Brain microvascular endothelial cell (primary cell): ENCODE data around the gene EXT2.
A peak's percentile ranks its signal among the peaks of the same experiment; 100 is the strongest.

Experiments
- DNase-seq: peaks from one replicate; pipeline ENCODE4 v3.0.0-alpha.2; 2020
- H3K27ac ChIP-seq: fragments of 250-450 bp; sonication (Bioruptor Pico); 2 replicates; pipeline ENCODE4 v1.5.1; 2020; ENCODE audit warnings: mild to moderate bottlenecking, moderate library complexity
- H3K27me3 ChIP-seq: fragments of 250-450 bp; sonication (Bioruptor Pico); replicated peaks from 2 replicates; pipeline ENCODE4 v1.5.1; 2020; ENCODE audit warnings: mild to moderate bottlenecking
- H3K36me3 ChIP-seq: fragments of 250-450 bp; sonication (Bioruptor Pico); replicated peaks from 2 replicates; pipeline ENCODE4 v1.5.1; 2020; ENCODE audit warnings: mild to moderate bottlenecking
- H3K4me3 ChIP-seq: 2 replicates; pipeline ENCODE4 v1.5.1; 2011; ENCODE audit warnings: low read depth, mild to moderate bottlenecking, control low read depth, low read length, moderate library complexity
- CTCF ChIP-seq: IDR thresholded peaks from 2 replicates; pipeline ENCODE4 v1.5.1; 2011; ENCODE audit warnings: low read depth, mild to moderate bottlenecking, moderate library complexity, low read length, control low read depth, inconsistent platforms; ENCODE audit errors: missing control alignments
- in situ Hi-C: cut with HindIII; loops from 2 replicates; pipeline ENCODE4 v1.10.0; 2017; ENCODE audit warnings: low sequenced_read_pairs, low pct_ligation_motif_present

The EXT2 gene

DNA sequence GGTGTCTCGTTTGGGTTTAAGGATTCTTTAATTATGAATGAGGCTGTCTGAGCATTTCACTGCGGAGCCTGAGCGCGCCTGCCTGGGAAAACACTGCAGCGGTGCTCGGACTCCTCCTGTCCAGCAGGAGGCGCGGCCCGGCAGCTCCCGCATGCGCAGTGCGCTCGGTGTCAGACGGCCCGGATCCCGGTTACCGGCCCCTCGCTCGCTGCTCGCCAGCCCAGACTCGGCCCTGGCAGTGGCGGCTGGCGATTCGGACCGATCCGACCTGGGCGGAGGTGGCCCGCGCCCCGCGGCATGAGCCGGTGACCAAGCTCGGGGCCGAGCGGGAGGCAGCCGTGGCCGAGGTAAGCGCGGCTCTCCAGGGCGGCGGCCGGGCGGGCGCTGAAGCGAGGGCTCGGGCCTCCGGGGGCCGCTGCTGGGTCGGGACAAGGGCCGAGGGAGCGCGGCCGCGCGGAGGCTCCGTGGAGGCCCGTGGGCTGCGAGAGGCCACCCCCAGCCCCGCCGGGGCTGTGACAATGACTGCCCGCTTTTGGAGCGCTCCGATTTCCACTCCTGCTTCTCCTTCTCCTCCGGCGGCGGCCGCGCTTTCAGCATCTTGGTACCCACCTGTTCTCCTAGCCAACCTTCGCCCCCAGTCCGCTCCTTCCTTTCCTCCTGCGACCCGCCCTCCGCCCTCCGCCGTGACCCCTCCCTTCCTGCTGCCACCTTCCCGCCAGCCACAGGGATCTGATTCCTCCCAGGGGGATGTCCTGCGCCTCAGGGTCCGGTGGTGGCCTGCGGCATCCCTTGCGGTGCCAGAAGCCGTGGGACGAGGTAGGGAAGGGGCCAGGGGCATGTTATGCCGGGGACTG is at the start of gene EXT2:
Gene EXT2 (plus strand): TSS at position 173 of the 854 bp plus-strand sequence. CDS start 12,035 bp downstream, outside the sequence.
- H3K36me3 ChIP-seq = no peaks in the 10 kb centered on the region
- peak; percentile 86 for TF ChIP-seq CTCF
- H3K27me3 ChIP-seq = no peaks in the 10 kb centered on the region
- in situ Hi-C loops = no loop called here
- H3K4me3 ChIP-seq = peak within 1 kb of the TSS; percentile 70
- H3K27ac ChIP-seq = peak within 1 kb of the TSS; percentile 8
- peak; percentile 68 for DNase-seq

GRCh38 chr11:44046182-44046581 is 49.3 kb upstream of the EXT2 start:
- Histone ChIP-seq H3K27ac (no peak overlapping the region), H3K36me3 (no peaks in the 10 kb centered on the region), H3K27me3 (no peaks in the 10 kb centered on the region), H3K4me3 (no peak overlapping the region)
- in situ Hi-C loops = loop anchor here (25.0 kb wide), 1 partner anchor 134 kb away; no protein-coding TSS in a partner anchor
- no peak for DNase-seq
- TF ChIP-seq CTCF = no peak

DNA sequence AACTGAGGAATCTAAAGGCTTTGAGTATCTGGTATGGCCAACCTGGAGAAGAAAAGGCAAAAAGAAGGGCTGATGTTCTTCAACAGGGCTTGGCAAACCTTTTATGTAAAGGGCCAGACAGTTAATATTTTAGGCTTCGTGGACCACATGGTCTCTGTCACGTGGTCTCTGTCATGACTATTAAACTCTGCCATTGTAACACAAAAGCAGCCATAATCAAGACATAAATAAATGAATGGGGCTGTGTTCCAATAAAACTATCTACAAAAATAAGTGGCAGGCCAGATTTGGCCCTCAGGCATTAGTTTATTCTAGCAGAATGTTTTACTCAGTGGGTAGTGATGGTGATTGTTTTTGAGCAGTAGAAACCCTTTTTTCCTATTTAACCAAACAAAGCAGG is 48.2 kb upstream of the EXT2 start:
- in situ Hi-C loops = loop anchor here (25.0 kb wide), 1 partner anchor 135 kb away; no protein-coding TSS in a partner anchor
- TF ChIP-seq CTCF = no peak

DNA sequence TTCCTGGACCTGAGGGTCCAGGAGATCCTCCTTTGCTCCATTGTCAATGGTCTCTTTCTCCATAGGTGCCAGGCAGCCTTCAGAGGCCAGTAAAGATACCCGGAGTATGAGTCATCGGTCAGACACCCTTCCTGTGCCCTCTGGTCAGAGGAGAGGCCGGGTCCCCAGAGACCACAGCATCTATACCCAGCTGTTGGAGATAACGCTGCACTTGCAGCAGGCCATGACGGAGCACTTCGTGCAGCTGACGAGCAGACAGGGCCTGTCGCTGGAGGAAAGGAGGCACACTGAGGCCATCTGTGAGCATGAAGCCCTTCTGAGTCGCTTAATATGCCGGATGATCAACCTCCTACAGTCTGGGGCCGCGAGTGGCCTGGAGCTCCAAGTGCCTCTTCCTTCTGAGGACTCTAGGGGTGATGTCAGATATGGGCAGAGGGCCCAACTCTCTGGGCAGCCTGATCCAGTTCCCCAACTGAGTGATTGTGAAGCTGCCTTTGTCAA is 47.5 kb upstream of the EXT2 start, which contains the start of gene ACCSL:
Gene ACCSL (plus strand): TSS at position 51 of the 501 bp plus-strand sequence. CDS start 56 bp downstream, at position 107.
- no peak for DNase-seq
- Histone ChIP-seq H3K36me3 (no peaks in the 10 kb centered on the region), H3K27me3 (no peaks in the 10 kb centered on the region), H3K4me3 (no peak within 1 kb of the TSS), H3K27ac (no peak within 1 kb of the TSS)
- in situ Hi-C loops = loop anchor here (25.0 kb wide), 1 partner anchor 136 kb away; no protein-coding TSS in a partner anchor
- TF ChIP-seq CTCF = no peak

More for the DNA sequence above, 48.2 kb upstream of the EXT2 start:
- Histone ChIP-seq H3K36me3 (no peaks in the 10 kb centered on the region), H3K27me3 (no peaks in the 10 kb centered on the region), H3K4me3 (no peak overlapping the region), H3K27ac (no peak overlapping the region)
- no peak for DNase-seq

GRCh38 chr11:44049832-44050231 is 45.6 kb upstream of the EXT2 start:
- H3K27me3 ChIP-seq = no peaks in the 10 kb centered on the region
- no peak overlapping the region for H3K4me3 ChIP-seq
- no peaks in the 10 kb centered on the region for H3K36me3 ChIP-seq
- H3K27ac ChIP-seq = no peak overlapping the region
- in situ Hi-C loops = loop anchor here (25.0 kb wide), 1 partner anchor 138 kb away; no protein-coding TSS in a partner anchor
- DNase-seq = no peak
- no peak for TF ChIP-seq CTCF
